Endothelial cell of umbilical vein (primary cell): ENCODE results near the gene MRPL44. TPM values are rescaled to one million over a fixed set of nuclear protein-coding genes. Genes with fewer than 3 reads are reported as not detected.

ENCODE experiments used
- BruUV-seq: library from RNA; stranded (reverse); fragments of 400-500 nt; replicated peaks from 2 replicates; lab custom pipeline; 2021; lab: Mats Ljungman, UMichigan
- CTCF ChIA-PET: fragments of 300-600, 350-600 bp; sonication (Branson Sonifier 250); formaldehyde crosslinking; loops from one replicate; lab custom pipeline; 2021; ENCODE audit warnings: antibody characterized with exemption, inconsistent platforms; lab: Charles Lee
- POLR2A ChIA-PET: fragments of 300-600, 350-600 bp; sonication (Branson Sonifier 250); formaldehyde crosslinking; loops from one replicate; lab custom pipeline; 2021; ENCODE audit warnings: antibody characterized with exemption, inconsistent platforms; lab: Charles Lee
- DNase-seq: peaks from one replicate; pipeline ENCODE4 v3.0.0-alpha.2; 2011; ENCODE audit warnings: low read depth, low spot score
- FAIRE-seq: peaks from 2 replicates; lab custom pipeline; 2011; peaks lifted over from hg19 to GRCh38; lab: Jason Lieb, UNC
- H2AFZ ChIP-seq: 2 replicates; pipeline ENCODE4 v1.6.0; 2012; ENCODE audit warnings: low read depth, low read length, control low read depth, inconsistent platforms
- H3K27ac ChIP-seq: 2 replicates; pipeline ENCODE4 v1.5.1; 2011; ENCODE audit warnings: low read depth, mild to moderate bottlenecking, control low read depth, low read length, moderate library complexity; ENCODE audit not compliant: insufficient read depth
- H3K27me3 ChIP-seq, 2 experiments: 2 replicates each; pipeline versions ENCODE4 v1.6.0 to v1.6.1; 2011; ENCODE audit warnings: low read length in 2 of 2, mixed read lengths in 1 of 2; ENCODE audit not compliant: control insufficient read depth in 2 of 2, insufficient read depth in 2 of 2
- H3K36me3 ChIP-seq, 2 experiments: 2 replicates in 1 of 2; 3 replicates in 1 of 2; pipeline ENCODE4 v1.5.1; 2011; ENCODE audit warnings: low read length in 2 of 2, mild to moderate bottlenecking in 1 of 2, moderate library complexity in 1 of 2; ENCODE audit not compliant: control insufficient read depth in 2 of 2, insufficient read depth in 2 of 2; ENCODE audit errors: extremely low read depth in 1 of 2
- H3K4me1 ChIP-seq: 3 replicates; pipeline ENCODE4 v1.5.1; 2011; ENCODE audit warnings: mild to moderate bottlenecking, low read length; ENCODE audit not compliant: control insufficient read depth, insufficient read depth; ENCODE audit errors: extremely low read depth
- H3K4me2 ChIP-seq: 2 replicates; pipeline ENCODE4 v1.6.1; 2011; ENCODE audit warnings: low read length, control low read depth, mixed read lengths; ENCODE audit not compliant: insufficient read depth
- H3K4me3 ChIP-seq, 3 experiments: fragments of 200-600 bp in 1 of 3; sonication (generic), shearing (Covaris generic) in 1 of 3; replicated peaks in 1 of 3; 2 replicates each; pipeline ENCODE4 v1.5.1; 2011 to 2016; ENCODE audit warnings: control low read depth in 3 of 3, low read length in 3 of 3, mild to moderate bottlenecking in 2 of 3, inconsistent platforms in 1 of 3, low read depth in 1 of 3, moderate library complexity in 1 of 3; ENCODE audit not compliant: insufficient read depth in 1 of 3
- H3K79me2 ChIP-seq: 2 replicates; pipeline ENCODE4 v1.6.0; 2012; ENCODE audit warnings: low read length, inconsistent platforms; ENCODE audit not compliant: control insufficient read depth, insufficient read depth
- H3K9ac ChIP-seq: replicated peaks from 2 replicates; pipeline ENCODE3; 2011; ENCODE audit warnings: low read length, control low read depth; ENCODE audit not compliant: insufficient read depth; ENCODE audit errors: extremely low read depth
- H3K9me1 ChIP-seq: replicated peaks from 3 replicates; pipeline ENCODE4 v1.6.0; 2011; ENCODE audit warnings: mild to moderate bottlenecking, low read length; ENCODE audit not compliant: control insufficient read depth, insufficient read depth; ENCODE audit errors: extremely low read depth
- H3K9me3 ChIP-seq: replicated peaks from 2 replicates; pipeline ENCODE4 v1.5.1; 2012; ENCODE audit warnings: low read length, inconsistent platforms; ENCODE audit not compliant: control insufficient read depth, insufficient read depth
- H4K20me1 ChIP-seq: replicated peaks from 2 replicates; pipeline ENCODE3; 2011; ENCODE audit warnings: mild to moderate bottlenecking, low read length; ENCODE audit not compliant: control insufficient read depth, insufficient read depth; ENCODE audit errors: extremely low read depth
- CTCF ChIP-seq, 2 donors: IDR thresholded peaks; 1 replicate in 1 of 2; 2 replicates in 1 of 2; pipeline ENCODE4 v1.5.1; 2011; ENCODE audit warnings: low read length in 2 of 2, mild to moderate bottlenecking in 2 of 2, moderate library complexity in 2 of 2, control low read depth in 1 of 2, inconsistent platforms in 1 of 2, low read depth in 1 of 2; ENCODE audit not compliant: insufficient read depth in 1 of 2; ENCODE audit errors: extremely low read depth in 1 of 2
- FOS ChIP-seq: IDR thresholded peaks from 2 replicates; pipeline ENCODE4 v1.6.1; 2011; ENCODE audit warnings: mild to moderate bottlenecking, low read length, moderate library complexity, borderline replicate concordance; ENCODE audit not compliant: insufficient read depth
- GATA2 ChIP-seq: IDR thresholded peaks from 2 replicates; pipeline ENCODE4 v1.7.0; 2011; ENCODE audit warnings: low read depth, mild to moderate bottlenecking, moderate library complexity, mixed read lengths, low read length; ENCODE audit not compliant: insufficient read length, insufficient read depth
- JUN ChIP-seq: IDR thresholded peaks from 2 replicates; pipeline ENCODE4 v1.6.1; 2011; ENCODE audit warnings: borderline replicate concordance, low read depth; ENCODE audit not compliant: insufficient read length, insufficient read depth
- MAX ChIP-seq: IDR thresholded peaks from 2 replicates; pipeline ENCODE4 v1.6.1; 2011; ENCODE audit not compliant: insufficient read depth, insufficient read length
- dilution Hi-C: fragments of 300-500 bp; cut with MboI; formaldehyde crosslinking; loops from one replicate; pipeline ENCODE4 v1.15.0; 2019; ENCODE audit warnings: low sequenced_read_pairs; ENCODE audit not compliant: extremely low pct_ligation_motif_present
- intact Hi-C: fragments of 100-400 bp; cut with micrococcal nuclease; formaldehyde crosslinking; loops from one replicate; pipeline ENCODE4 v1.10.0; 2022
- polyA plus RNA-seq, 4 experiments: library from polyadenylated mRNA; depleted of rRNA in 3 of 4; stranded (reverse) in 3 of 4; unstranded in 1 of 4; fragments of >200 nt; gene quantifications; 2 replicates each; pipeline versions ENCODE4 v1.2.1 to v1.2.3, GENCODE V29; 2011 to 2012; ENCODE audit warnings: missing spikeins in 1 of 4
- total RNA-seq: library from RNA; stranded (reverse); gene quantifications from 2 replicates; pipeline ENCODE4 v1.2.3, GENCODE V29; 2021

MRPL44 gene
- total and polyA plus RNA-seq, 2 donors (not counting 3 experiments of a cell fraction or from before 2014, with no cell fraction given): 19.2 to 27.7 TPM

GRCh38 chr2:223928113-223929006, 28.9 kb upstream of the MRPL44 start:
- POLR2A ChIA-PET: no interaction called here
- H3K27ac ChIP-seq: no peak overlapping the region
- no peaks in the 10 kb centered on the region for H3K36me3 ChIP-seq
- DNase-seq: no peak
- TF ChIP-seq FOS (no peak), CTCF (IDR thresholded peaks at IDR 0.05; ENCODE audit: extremely low read depth in 1 of 2, insufficient read depth in 1 of 2, low read depth in 1 of 2, low read length in 2 of 2) (no peak), JUN (no peak), MAX (no peak), GATA2 (no peak)
- H3K27me3 ChIP-seq: no peaks in the 10 kb centered on the region
- H3K4me2 ChIP-seq: no peak overlapping the region
- dilution Hi-C loops (no loop called here), intact Hi-C loops (no loop called here)
- no peak overlapping the region for H3K9ac ChIP-seq
- H3K4me1 ChIP-seq: peaks cover 22% of the 10 kb centered on the region
- H3K9me1 ChIP-seq: no peaks in the 10 kb centered on the region
- H2AFZ ChIP-seq: no peak overlapping the region
- H3K79me2 ChIP-seq: peaks cover 81% of the 10 kb centered on the region
- CTCF ChIA-PET: no interaction called here
- FAIRE-seq: no peak
- peaks cover 4% of the 10 kb centered on the region for H3K9me3 ChIP-seq
- peaks cover 2% of the 10 kb centered on the region for H4K20me1 ChIP-seq
- H3K4me3 ChIP-seq: no peak overlapping the region
- BruUV-seq: no TSS peak
